ENCODE results near the gene TEX12. TPM values are rescaled to one million over a fixed set of nuclear protein-coding genes. Genes with fewer than 3 reads are reported as not detected.
A peak's percentile ranks its signal among the peaks of the same experiment; 100 is the strongest.
"Not testable (repeated sequence)": the region's sequence is repeated elsewhere in the genome, so short reads cannot be mapped to it uniquely, and the experiment has no call there.

Gene TEX12
- total and polyA plus RNA-seq, 7 experiments from 2014 or later = 0.46 to 0.86 (median 0.80) TPM; not detected in 4

DNA sequence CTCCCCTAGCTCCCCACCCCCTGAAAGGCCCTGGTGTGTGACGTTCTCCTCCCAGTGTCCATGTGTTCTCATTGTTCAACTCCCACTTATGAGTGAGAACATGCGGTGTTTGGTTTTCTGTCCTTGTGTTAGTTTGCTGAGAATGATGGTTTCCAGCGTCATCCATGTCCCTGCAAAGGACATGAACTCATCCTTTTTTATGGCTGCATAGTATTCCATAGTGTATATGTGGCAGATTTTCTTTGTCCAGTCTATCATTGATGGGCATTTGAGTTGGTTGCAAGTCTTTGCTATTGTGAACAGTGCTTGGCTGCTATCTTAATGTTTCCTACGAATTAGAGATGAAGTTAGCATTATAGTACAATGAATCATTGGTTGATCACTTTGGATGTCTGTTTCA, 31.9 kb downstream of the TEX12 start:
- POLR2A ChIA-PET; ATAC-seq; H3K4me1 ChIP-seq (ENCODE audit: control insufficient read depth in 2 of 2, insufficient read depth in 2 of 2, low read length in 2 of 2); DNase-seq; intact Hi-C loops (cut with micrococcal nuclease); H3K36me3 Mint-ChIP-seq; H3K4me1 Mint-ChIP-seq; H3K36me3 ChIP-seq (ENCODE audit: control insufficient read depth in 2 of 3, insufficient read depth in 3 of 3, low read length in 3 of 3); CTCF ChIA-PET; H3K27ac Mint-ChIP-seq; H3K9me3 ChIP-seq (ENCODE audit: control insufficient read depth in 2 of 3, low read length in 3 of 3); H3K4me3 ChIP-seq (ENCODE audit: low read length); H3K27me3 ChIP-seq (ENCODE audit: control insufficient read depth in 2 of 2, insufficient read depth in 2 of 2, low read length in 2 of 2); H3K27ac ChIP-seq (ENCODE audit: low read depth, low read length); H3K4me3 Mint-ChIP-seq; H3K9me3 Mint-ChIP-seq: not testable (repeated sequence)
- H3K27me3 Mint-ChIP-seq = peaks cover 0 to 19% (median 0%) of the 10 kb centered on the region in 5 donors

DNA sequence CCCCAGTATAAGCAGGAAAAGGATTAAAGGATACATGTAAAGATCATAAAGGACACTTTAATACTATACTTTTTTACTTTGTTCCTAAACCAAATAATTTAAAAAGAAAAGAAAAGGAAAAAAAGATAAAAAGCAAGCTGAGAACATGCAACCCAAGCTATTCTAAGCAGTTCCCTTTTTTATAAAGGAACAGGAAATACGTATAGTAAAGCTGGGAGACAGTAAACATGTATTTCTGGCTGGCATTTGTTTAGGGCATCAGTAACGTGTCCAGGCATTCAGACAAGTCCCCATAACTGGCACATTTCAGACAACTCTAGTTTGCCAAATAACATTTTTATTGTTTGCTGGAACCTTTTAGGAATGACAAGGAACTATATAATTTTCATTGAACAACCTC, 33.1 kb downstream of the TEX12 start:
- H3K4me3 ChIP-seq (ENCODE audit: low read length) = no peak overlapping the region
- no peaks in the 10 kb centered on the region for H3K36me3 Mint-ChIP-seq
- H3K9me3 ChIP-seq (ENCODE audit: control insufficient read depth in 2 of 3, low read length in 3 of 3) = no peaks in the 10 kb centered on the region
- H3K9me3 Mint-ChIP-seq = peaks cover 0 to 3% (median 0%) of the 10 kb centered on the region in 11 donors
- CTCF ChIA-PET = no interaction called here
- no peaks in the 10 kb centered on the region for H3K4me1 ChIP-seq (ENCODE audit: control insufficient read depth in 2 of 2, insufficient read depth in 2 of 2, low read length in 2 of 2)
- H3K27ac Mint-ChIP-seq = no peak overlapping the region
- H3K27ac ChIP-seq (ENCODE audit: low read depth, low read length) = no peak overlapping the region
- POLR2A ChIA-PET = no interaction called here
- H3K4me1 Mint-ChIP-seq = peaks cover 0 to 1% (median 0%) of the 10 kb centered on the region in 7 donors
- DNase-seq (no peak), ATAC-seq (no peak)
- intact Hi-C loops (cut with micrococcal nuclease) = no loop called here
- no peaks in the 10 kb centered on the region for H3K36me3 ChIP-seq (ENCODE audit: control insufficient read depth in 2 of 3, insufficient read depth in 3 of 3, low read length in 3 of 3)
- no peaks in the 10 kb centered on the region for H3K27me3 ChIP-seq (ENCODE audit: control insufficient read depth in 2 of 2, insufficient read depth in 2 of 2, low read length in 2 of 2)
- peaks cover 0 to 16% (median 0%) of the 10 kb centered on the region in 5 donors for H3K27me3 Mint-ChIP-seq
- no peak overlapping the region for H3K4me3 Mint-ChIP-seq

DNA sequence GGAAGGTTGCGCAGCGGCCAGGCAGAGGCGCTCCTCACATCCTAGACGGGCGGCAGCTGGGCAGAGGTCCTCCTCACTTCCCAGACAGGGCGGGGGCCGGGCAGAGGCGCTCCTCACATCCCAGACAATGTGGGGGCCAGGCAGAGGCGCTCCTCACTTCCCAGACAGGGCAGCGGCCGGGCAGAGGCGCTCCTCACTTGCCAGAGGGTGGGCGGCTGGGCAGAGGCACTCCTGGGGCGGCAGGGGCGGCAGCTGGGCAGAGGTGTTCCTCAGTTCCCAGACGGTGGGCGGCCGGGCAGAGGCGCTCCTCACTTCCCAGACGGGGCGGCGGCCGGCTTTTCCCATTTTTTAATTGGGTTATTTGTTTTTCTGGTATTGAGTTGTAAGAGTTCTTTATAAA, 38.9 kb downstream of the TEX12 start:
- intact Hi-C loops (cut with micrococcal nuclease) = no loop called here
- Histone ChIP-seq H3K9me3 (ENCODE audit: control insufficient read depth in 2 of 3, low read length in 3 of 3) (no peaks in the 10 kb centered on the region), H3K27me3 (ENCODE audit: control insufficient read depth in 2 of 2, insufficient read depth in 2 of 2, low read length in 2 of 2) (no peaks in the 10 kb centered on the region), H3K4me3 (ENCODE audit: low read length) (no peak overlapping the region), H3K4me1 (ENCODE audit: control insufficient read depth in 2 of 2, insufficient read depth in 2 of 2, low read length in 2 of 2) (no peaks in the 10 kb centered on the region), H3K36me3 (ENCODE audit: control insufficient read depth in 2 of 3, insufficient read depth in 3 of 3, low read length in 3 of 3) (no peaks in the 10 kb centered on the region), H3K27ac (ENCODE audit: low read depth, low read length) (no peak overlapping the region)
- ATAC-seq (no peak), DNase-seq (no peak)
- Mint-ChIP-seq H3K36me3 (peaks cover 0 to 6% (median 0%) of the 10 kb centered on the region in 5 donors), H3K9me3 (no peaks in the 10 kb centered on the region), H3K27ac (no peak overlapping the region), H3K4me1 (peaks cover 0 to 2% (median 0%) of the 10 kb centered on the region in 7 donors), H3K27me3 (peaks cover 0 to 33% (median 4%) of the 10 kb centered on the region in 5 donors), H3K4me3 (no peak overlapping the region)
- ChIA-PET POLR2A (no interaction called here), CTCF (no interaction called here)

DNA sequence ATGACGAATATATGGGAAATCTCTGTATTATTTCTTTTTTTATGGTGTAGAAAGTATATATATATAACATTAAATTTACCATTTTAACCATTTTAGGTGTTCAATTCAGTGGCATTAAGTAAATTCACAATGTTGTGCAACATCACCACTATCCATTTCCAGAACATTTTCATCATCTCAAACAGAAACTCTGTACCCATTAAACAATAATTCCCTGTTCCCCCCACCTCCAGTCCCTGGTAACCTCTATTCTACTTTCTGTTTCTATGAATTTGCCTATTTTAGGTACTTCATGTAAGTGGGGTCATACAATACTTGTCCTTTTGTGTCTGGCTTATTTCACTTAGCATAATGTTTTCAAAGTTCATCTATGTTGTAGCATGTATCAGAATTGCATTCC, 43.7 kb downstream of the TEX12 start:
- POLR2A ChIA-PET = no interaction called here
- H3K27ac ChIP-seq (ENCODE audit: low read depth, low read length) = no peak overlapping the region
- intact Hi-C loops (cut with micrococcal nuclease) = no loop called here

DNA sequence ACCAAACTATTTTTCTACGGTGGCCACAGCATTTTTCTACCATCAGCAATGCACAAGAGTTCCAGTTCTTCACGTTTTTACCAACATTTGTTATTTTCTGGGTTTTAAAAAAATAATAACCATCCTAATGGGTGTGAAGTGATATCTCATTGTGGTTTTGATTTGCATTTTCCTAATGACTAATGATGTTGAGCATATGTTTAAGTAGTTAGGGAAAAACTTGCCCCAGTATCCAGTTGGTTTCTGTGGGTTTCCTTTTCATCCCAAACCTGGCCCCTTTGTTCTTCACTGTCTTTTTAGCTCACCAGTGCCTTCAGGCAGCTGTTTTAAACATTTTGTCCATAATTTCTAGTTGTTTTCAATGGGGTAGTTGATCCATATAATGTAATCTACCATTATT, 44.4 kb downstream of the TEX12 start:
- intact Hi-C loops (cut with micrococcal nuclease) = no loop called here
- no peak for ATAC-seq
- Histone ChIP-seq H3K27ac (ENCODE audit: low read depth, low read length) (no peak overlapping the region), H3K9me3 (ENCODE audit: control insufficient read depth in 2 of 3, low read length in 3 of 3) (no peaks in the 10 kb centered on the region), H3K36me3 (ENCODE audit: control insufficient read depth in 2 of 3, insufficient read depth in 3 of 3, low read length in 3 of 3) (no peaks in the 10 kb centered on the region), H3K27me3 (ENCODE audit: control insufficient read depth in 2 of 2, insufficient read depth in 2 of 2, low read length in 2 of 2) (no peaks in the 10 kb centered on the region), H3K4me3 (ENCODE audit: low read length) (no peak overlapping the region), H3K4me1 (ENCODE audit: control insufficient read depth in 2 of 2, insufficient read depth in 2 of 2, low read length in 2 of 2) (no peaks in the 10 kb centered on the region)
- Mint-ChIP-seq H3K27me3 (peaks cover 0 to 41% (median 4%) of the 10 kb centered on the region in 5 donors), H3K27ac (no peak overlapping the region), H3K4me1 (peaks cover 0 to 12% (median 11%) of the 10 kb centered on the region in 7 donors), H3K9me3 (no peaks in the 10 kb centered on the region), H3K4me3 (peak overlapping the region in 1 of 10 donors; percentile 29), H3K36me3 (peaks cover 0 to 5% (median 0%) of the 10 kb centered on the region in 5 donors)
- POLR2A ChIA-PET = no interaction called here
- CTCF ChIA-PET = no interaction called here
- no peak for DNase-seq

More for the DNA sequence above, 43.7 kb downstream of the TEX12 start:
- Mint-ChIP-seq H3K4me1 (peaks cover 0 to 12% (median 11%) of the 10 kb centered on the region in 7 donors), H3K27ac (no peak overlapping the region), H3K27me3 (peaks cover 0 to 42% (median 4%) of the 10 kb centered on the region in 5 donors), H3K4me3 (no peak overlapping the region), H3K9me3 (no peaks in the 10 kb centered on the region), H3K36me3 (peaks cover 0 to 6% (median 0%) of the 10 kb centered on the region in 5 donors)
- H3K27me3 ChIP-seq (ENCODE audit: control insufficient read depth in 2 of 2, insufficient read depth in 2 of 2, low read length in 2 of 2) = no peaks in the 10 kb centered on the region
- CTCF ChIA-PET = no interaction called here
- no peak for DNase-seq
- no peak overlapping the region for H3K4me3 ChIP-seq (ENCODE audit: low read length)
- H3K9me3 ChIP-seq (ENCODE audit: control insufficient read depth in 2 of 3, low read length in 3 of 3) = no peaks in the 10 kb centered on the region
- no peak for ATAC-seq
- no peaks in the 10 kb centered on the region for H3K4me1 ChIP-seq (ENCODE audit: control insufficient read depth in 2 of 2, insufficient read depth in 2 of 2, low read length in 2 of 2)
- no peaks in the 10 kb centered on the region for H3K36me3 ChIP-seq (ENCODE audit: control insufficient read depth in 2 of 3, insufficient read depth in 3 of 3, low read length in 3 of 3)

DNA sequence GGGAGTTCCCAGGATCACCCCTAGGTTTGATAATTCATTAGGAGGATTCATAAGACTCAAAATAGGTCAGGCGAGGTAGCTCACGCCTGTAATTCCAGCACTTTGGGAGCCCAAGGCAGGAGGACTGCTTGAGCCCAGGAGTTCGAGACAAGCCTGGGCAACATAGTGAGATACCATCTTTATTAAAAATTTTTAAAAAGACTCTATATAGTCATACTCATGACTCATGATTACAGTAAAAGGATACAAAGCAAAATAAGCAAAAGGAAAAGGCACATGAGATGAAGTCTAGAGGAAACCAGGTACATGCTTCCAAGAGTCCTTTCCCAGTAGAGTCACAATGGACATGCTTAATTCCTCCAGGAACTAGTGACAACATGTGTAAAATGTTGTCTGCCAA, 45.1 kb downstream of the TEX12 start:
- Histone ChIP-seq H3K27ac (ENCODE audit: low read depth, low read length) (no peak overlapping the region), H3K4me3 (ENCODE audit: low read length) (no peak overlapping the region), H3K27me3 (ENCODE audit: control insufficient read depth in 2 of 2, insufficient read depth in 2 of 2, low read length in 2 of 2) (no peaks in the 10 kb centered on the region), H3K9me3 (ENCODE audit: control insufficient read depth in 2 of 3, low read length in 3 of 3) (no peaks in the 10 kb centered on the region), H3K4me1 (ENCODE audit: control insufficient read depth in 2 of 2, insufficient read depth in 2 of 2, low read length in 2 of 2) (no peaks in the 10 kb centered on the region), H3K36me3 (ENCODE audit: control insufficient read depth in 2 of 3, insufficient read depth in 3 of 3, low read length in 3 of 3) (no peaks in the 10 kb centered on the region)
- Mint-ChIP-seq H3K27ac (no peak overlapping the region), H3K27me3 (peaks cover 0 to 35% (median 4%) of the 10 kb centered on the region in 5 donors), H3K4me1 (peaks cover 0 to 12% (median 11%) of the 10 kb centered on the region in 7 donors), H3K9me3 (no peaks in the 10 kb centered on the region), H3K4me3 (no peak overlapping the region), H3K36me3 (no peaks in the 10 kb centered on the region)
- intact Hi-C loops (cut with micrococcal nuclease) = no loop called here
- ChIA-PET POLR2A (no interaction called here), CTCF (no interaction called here)
- no peak for DNase-seq
- ATAC-seq = no peak

DNA sequence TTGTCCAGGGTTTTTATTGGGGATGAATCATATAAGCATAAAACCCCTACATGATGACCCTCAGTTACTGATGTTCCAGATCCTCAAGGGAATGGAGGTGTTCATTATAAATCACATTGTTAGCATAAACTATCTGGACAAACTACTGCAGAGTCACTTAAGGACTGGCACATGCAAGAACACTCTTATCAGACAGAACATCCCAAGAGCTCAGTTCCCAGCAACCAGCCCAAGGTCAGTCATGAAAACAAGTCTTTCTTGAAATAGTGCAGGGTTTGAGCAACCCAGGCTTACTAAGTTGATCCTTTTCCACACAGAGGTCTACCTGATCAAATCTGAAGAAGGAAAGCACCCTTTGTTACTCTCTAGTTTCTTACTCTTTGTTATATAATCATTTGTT, 45.5 kb downstream of the TEX12 start:
- Mint-ChIP-seq H3K9me3 (no peaks in the 10 kb centered on the region), H3K27me3 (peaks cover 0 to 32% (median 4%) of the 10 kb centered on the region in 5 donors), H3K27ac (no peak overlapping the region), H3K4me3 (no peak overlapping the region), H3K4me1 (peaks cover 0 to 12% (median 11%) of the 10 kb centered on the region in 7 donors), H3K36me3 (no peaks in the 10 kb centered on the region)
- CTCF ChIA-PET = no interaction called here
- no peaks in the 10 kb centered on the region for H3K36me3 ChIP-seq (ENCODE audit: control insufficient read depth in 2 of 3, insufficient read depth in 3 of 3, low read length in 3 of 3)
- no peak for ATAC-seq
- no peak overlapping the region for H3K27ac ChIP-seq (ENCODE audit: low read depth, low read length)
- no peaks in the 10 kb centered on the region for H3K27me3 ChIP-seq (ENCODE audit: control insufficient read depth in 2 of 2, insufficient read depth in 2 of 2, low read length in 2 of 2)
- H3K4me3 ChIP-seq (ENCODE audit: low read length) = no peak overlapping the region
- POLR2A ChIA-PET = no interaction called here
- H3K9me3 ChIP-seq (ENCODE audit: control insufficient read depth in 2 of 3, low read length in 3 of 3) = no peaks in the 10 kb centered on the region
- H3K4me1 ChIP-seq (ENCODE audit: control insufficient read depth in 2 of 2, insufficient read depth in 2 of 2, low read length in 2 of 2) = no peaks in the 10 kb centered on the region
- no peak for DNase-seq
- intact Hi-C loops (cut with micrococcal nuclease) = no loop called here

Measured in naive thymus-derived CD4-positive, alpha-beta T cell (primary cell).